Kidney glomerular epithelial cell (primary cell): ENCODE measurements around the gene HDAC7.

Experiments
- DNase-seq: peaks from one replicate; lab custom pipeline; 2025; lab: John Stamatoyannopoulos, UW

The HDAC7 gene

DNA sequence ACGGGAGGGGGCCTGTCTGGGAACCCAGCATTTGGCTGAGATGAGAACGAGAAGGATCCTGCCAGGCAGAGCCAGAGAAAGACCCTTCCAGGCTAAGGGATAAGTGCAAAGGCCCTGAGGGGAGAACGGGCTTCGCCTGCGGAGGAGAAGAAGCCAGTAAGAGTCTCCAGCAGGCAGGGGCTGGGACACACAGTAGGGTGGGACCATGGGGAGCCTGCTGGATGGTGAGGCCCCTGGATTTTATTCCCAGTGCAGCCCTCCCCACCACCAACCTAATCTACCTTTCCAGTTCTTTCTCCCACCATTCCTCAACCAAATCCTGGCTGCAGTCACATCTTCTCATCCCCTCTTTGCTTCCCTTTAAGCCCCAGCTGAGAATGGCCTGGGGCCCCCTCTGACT lies 73.6 kb downstream of the HDAC7 start:
- no peak for DNase-seq

- no peak for DNase-seq
Measured at GRCh38 chr12:47745485-47746041, 74.1 kb downstream of the HDAC7 start.

- DNase-seq = no peak
Measured at GRCh38 chr12:47744778-47745436, 74.8 kb downstream of the HDAC7 start.

DNA sequence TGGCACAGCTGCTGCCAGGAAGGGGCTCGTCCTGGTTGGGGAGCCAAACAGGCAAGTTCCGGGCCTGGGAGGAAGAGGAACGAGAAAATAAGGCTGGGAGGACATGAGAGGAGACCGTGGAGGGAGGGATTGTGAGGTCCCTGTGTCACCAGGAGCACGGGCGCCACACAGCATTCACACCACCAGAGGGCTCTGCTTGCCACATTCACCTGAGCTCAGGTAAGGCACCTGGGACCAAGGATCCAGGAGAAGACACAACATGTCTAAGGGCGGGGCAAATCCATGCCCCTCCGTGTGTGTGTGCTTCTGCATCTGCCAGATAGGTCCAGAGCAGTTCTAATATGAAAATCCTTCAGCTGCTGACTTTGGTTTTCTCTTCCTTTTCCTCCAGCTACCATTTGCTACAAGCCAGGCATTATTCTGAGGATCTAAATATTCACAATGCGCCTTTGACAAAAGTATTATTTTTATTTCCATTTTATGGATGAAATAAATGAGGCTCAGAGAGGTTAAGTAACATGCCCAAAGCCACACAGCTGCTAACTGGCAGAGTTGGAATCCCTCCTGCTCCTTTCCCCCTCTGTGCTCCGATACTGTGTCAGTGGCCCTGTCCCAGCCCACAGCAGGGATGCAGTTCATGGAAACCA lies 75.6 kb downstream of the HDAC7 start:
- no peak for DNase-seq

- no peak for DNase-seq
Measured at GRCh38 chr12:47743311-47743860, 76.3 kb downstream of the HDAC7 start.

GRCh38 chr12:47742253-47742825 lies 77.4 kb downstream of the HDAC7 start:
- peak; percentile 20 for DNase-seq

DNA sequence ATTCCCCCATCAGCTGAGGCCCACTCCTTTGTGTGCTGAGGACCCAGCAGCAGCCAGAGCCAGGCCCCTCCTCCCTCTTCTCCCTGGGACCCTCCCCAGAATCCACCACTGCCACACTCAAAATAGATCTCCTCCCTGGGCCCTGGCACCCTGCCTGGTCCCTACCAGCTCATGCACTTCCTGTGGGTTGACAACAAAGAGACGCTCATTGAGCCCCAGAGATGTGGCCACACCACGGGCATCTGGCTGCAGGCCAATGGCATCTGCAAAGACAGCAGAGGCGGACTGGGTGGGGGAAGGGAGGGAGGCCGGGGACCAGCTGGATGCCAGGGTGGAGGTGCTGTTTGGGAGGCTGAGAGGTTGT lies 78.4 kb downstream of the HDAC7 start:
- DNase-seq = peak; percentile 31

DNA sequence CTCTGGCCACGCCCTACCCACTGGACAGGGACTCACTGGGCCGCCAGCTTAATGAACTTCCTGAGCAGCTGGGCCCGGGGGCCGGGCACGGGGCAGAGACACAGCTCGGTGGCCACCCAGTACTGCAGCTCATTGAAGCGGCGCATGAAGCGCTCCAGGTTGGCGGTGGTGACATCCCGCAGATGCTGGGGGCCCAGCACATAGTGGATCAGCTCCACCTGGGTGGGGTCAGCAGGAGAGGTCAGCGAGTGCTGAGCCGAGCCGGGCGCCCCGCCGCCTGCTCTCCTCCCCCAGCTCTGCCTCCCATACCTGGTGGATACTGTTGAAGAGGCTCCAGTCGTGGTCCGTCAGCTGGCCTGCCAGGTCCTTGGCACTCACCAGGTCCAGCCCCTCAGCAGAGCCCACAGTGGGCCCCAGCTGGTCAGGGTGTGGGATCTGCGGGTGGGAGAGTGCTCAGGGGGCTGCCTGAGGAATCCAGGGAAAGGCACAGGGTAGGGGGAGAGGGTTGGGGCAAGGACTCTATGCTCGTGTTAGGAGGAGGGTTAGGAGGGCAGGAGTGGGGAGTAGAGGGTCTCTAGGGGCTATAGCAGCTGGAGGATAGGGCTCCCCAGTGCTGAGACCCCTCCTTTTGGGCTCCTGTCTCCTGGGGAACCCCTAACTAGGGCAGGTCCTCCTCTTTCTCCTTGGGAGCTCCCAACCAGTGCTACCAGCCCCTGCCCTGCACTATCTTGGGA lies 78.9 kb downstream of the HDAC7 start:
- DNase-seq = peak; percentile 17

- DNase-seq = no peak
Measured at GRCh38 chr12:47739979-47740378, 79.7 kb downstream of the HDAC7 start.

DNA sequence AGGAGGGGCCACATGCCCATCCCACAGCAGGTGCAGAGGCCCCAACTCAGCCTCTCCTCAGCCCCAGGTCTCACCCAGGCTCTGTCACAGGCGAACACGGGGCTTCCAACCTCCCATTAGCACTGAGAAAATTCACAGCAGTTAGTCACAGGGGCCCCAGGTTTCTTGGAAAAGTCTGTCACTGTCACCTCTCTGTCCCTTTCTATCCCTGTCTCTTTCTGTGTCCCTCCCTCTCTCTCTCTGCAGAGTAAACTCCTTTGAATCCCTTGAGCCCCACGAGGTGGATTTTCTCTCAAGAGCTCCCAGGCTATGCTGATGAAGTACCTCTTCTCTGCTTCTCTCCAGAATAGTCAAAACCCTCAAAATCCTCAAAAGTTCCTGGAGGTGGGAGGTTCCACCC lies 80.4 kb downstream of the HDAC7 start:
- no peak for DNase-seq

GRCh38 chr12:47737936-47738594 lies 81.6 kb downstream of the HDAC7 start:
- no peak for DNase-seq

DNA sequence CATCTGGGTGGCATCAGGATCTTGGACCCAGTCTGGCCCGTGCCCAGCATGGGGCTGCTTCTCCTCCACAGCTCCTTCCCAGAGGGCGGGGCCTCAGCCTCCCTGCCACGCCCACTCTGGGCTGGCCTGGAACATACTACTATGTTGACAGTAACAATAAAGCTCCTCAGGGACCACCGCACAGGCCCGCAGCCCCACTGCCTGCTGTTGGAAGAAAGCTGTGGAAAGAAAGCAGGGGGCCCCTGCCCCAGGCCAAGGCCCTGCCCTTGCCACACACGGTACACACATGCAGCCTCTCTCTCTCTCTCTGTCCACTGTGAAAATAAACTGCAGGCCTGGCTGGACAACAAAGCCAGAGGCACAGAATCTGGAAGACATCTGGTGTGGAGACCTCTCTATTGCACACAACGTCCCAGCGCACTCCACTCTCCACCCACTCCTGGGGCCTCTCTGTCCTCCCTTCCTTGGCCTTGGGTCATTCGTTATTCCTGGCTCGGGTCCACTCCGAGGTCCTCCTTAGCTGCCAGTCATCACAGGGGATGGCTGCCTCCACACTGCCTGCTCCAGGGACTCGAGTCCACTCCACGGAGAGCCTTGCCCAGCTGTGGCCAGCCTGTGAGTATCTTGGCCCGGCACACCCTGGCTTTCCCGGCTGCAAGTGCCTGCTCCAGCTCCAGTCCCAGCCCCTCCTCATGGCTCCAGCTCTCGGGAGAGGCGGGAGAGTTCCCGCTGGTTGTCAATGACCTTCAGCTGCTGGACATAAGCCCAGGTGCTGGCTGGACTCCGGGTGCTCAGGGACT lies 82.6 kb downstream of the HDAC7 start:
- peak; percentile 53 for DNase-seq

DNA sequence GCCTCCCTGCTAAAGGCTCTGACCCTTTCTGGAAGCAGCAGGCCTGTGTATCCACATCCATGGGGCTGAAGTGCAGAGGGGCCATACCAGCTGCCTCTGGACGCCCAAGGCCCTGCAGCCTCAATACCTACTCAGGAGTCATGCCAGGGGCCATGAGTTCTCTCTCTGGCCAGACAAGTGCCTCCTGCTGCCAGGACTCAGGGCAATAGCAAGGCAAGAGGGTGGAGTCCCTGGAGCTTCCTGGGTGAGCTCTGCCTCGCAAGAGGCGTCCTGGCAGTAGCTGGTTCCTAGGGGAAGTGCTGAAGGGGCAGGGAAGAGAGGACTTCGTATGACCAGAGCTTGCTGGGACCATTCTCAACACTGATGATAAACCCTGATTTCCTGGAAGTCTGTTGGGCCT lies 83.5 kb downstream of the HDAC7 start:
- no peak for DNase-seq

GRCh38 chr12:47735649-47736048 lies 84.1 kb downstream of the HDAC7 start:
- DNase-seq = no peak

- no peak for DNase-seq
Measured at GRCh38 chr12:47734725-47735480, 84.8 kb downstream of the HDAC7 start.

- DNase-seq = no peak
Measured at GRCh38 chr12:47733142-47733541, 86.6 kb downstream of the HDAC7 start.
